Omental fat pad (tissue), 4 donors: Measurements from ENCODE around the gene TP63. TPM values are rescaled to one million over a fixed set of nuclear protein-coding genes. Genes with fewer than 3 reads are reported as not detected.

Source experiments
- ATAC-seq: fragments of 150-250 bp; one replicate; pipeline ENCODE4 v1.9.1; 2016; ENCODE audit warnings: mild to moderate bottlenecking, moderate library complexity; ENCODE audit not compliant: low FRiP score
- DNase-seq: peaks from one replicate; pipeline ENCODE4 v3.0.0-alpha.2; 2019; ENCODE audit warnings: low spot score
- total RNA-seq, 4 donors: library from RNA; depleted of rRNA; stranded (reverse); fragments of >200 nt; gene quantifications; one replicate each; pipeline ENCODE4 v1.1.0, GENCODE V29; 2016
- TF ChIP-seq, protein P1 (sequence below), 3 donors: fragments of 450-650 bp; IDR thresholded peaks; one replicate each; pipeline ENCODE4 v1.5.1; 2016 to 2017; ENCODE audit warnings: antibody characterized with exemption in 3 of 3, mild to moderate bottlenecking in 3 of 3, moderate library complexity in 2 of 3

Gene TP63
- total RNA-seq, 4 donors from 2014 or later, result 0.19 to 0.24 TPM; not detected in 2

DNA sequence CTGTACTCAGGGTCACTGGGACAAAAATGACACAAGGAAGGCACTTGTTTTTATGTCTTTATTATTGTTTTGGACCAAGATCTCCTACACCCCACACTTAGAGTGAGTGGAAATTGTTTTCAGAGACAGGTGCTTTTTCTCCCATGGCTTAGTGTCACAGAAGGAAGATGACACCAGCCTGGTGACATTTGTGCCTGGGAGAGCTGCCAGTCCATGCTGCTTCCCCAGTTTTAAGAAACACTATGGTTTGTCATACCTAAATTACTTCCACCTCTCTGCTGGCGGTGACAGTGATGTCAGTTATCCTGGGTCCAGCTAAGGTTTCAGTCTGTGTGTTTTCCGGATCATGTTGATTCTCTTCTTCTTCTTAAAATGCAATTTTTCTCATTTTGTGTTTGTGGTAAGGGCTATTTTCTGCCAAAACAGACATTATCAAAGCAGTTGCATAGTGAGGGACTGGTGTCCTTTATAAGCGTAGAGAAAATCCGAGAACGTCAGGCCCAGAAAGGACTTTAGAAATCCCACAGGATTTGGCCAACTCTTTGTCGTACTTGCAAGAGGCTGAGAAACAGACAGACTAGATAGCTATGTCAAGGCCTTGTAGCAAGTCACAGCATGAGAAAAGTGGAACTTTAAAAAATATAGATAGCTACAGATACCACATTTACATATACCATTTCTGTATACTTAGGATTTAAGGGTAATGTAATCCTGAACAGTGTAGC lies 149.5 kb downstream of the TP63 start:
- no peak for ATAC-seq
- no peak for DNase-seq
- TF ChIP-seq, protein P1, sequence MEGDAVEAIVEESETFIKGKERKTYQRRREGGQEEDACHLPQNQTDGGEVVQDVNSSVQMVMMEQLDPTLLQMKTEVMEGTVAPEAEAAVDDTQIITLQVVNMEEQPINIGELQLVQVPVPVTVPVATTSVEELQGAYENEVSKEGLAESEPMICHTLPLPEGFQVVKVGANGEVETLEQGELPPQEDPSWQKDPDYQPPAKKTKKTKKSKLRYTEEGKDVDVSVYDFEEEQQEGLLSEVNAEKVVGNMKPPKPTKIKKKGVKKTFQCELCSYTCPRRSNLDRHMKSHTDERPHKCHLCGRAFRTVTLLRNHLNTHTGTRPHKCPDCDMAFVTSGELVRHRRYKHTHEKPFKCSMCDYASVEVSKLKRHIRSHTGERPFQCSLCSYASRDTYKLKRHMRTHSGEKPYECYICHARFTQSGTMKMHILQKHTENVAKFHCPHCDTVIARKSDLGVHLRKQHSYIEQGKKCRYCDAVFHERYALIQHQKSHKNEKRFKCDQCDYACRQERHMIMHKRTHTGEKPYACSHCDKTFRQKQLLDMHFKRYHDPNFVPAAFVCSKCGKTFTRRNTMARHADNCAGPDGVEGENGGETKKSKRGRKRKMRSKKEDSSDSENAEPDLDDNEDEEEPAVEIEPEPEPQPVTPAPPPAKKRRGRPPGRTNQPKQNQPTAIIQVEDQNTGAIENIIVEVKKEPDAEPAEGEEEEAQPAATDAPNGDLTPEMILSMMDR (IDR thresholded peaks at IDR 0.05), result no peak

DNA sequence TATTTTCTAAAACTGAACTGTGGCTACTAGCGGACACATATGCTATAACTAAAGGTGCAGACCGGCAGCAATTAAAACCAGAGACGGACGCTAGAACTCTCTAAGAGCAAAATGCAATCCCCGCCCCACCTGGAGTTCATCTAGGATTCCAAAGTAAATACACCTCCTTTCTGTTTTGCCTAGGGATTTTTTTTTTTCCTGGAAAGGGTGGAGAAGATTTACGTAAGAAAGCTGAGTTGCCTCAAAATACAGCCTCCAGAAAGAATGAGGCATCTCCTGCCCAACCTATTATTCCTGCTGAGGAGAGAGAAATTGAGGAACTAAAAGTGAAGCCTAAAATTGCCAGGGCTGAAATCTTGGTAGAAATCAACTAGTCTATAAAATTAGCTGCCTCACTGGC lies 150.2 kb downstream of the TP63 start:
- DNase-seq (no peak), ATAC-seq (no peak)
- TF ChIP-seq, protein P1 (IDR thresholded peaks at IDR 0.05), result no peak

DNA sequence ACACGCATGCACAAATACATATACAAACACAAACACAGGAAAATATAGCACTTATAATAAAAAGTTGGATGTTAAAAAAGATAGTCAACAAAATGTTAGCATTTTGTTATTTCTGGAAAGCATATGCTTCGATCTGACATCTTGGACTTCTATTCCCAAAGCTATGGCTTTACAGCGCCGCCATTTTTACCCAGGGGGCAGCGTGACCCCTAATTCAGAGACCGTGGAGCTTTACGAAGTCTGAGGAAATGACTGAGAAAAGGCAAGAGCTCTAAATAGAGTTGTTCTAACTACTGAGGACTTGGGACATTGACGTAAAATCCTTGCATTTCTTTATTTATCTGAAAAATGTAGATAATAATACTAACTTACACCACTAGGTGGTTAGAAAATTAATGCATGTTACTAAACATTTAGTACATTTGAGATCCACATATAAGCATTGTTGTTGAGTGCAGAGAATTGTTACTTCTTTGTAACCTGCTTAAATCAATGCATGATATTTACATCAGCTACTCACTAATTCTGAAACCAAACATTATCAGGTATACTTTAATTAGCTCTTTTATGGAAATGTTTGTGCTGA lies 155.4 kb downstream of the TP63 start:
- DNase-seq (no peak), ATAC-seq (no peak)
- TF ChIP-seq, protein P1 (IDR thresholded peaks at IDR 0.05), result no peak

DNA sequence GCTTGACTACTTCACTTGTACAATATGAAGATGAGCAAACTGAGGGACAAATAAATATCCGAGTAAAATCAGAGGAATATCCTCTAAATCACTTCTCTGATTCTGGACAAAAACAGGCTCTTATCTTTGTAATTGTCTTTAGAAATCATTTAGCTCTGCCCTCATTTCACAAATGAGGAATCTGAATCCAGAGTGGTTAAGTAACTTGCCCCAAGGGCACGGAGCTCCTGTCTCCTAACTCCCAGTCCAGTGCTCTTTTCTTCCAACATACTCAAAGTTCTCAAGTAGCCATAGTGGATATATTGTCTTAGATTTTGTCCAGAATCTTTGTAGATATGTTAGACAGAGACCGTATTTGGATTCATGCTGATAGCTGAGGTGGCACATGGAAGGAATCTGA lies 156.0 kb downstream of the TP63 start:
- DNase-seq (no peak), ATAC-seq (no peak)
- TF ChIP-seq, protein P1 (IDR thresholded peaks at IDR 0.05), result no peak

GRCh38 chr3:189787632-189788031 lies 156.4 kb downstream of the TP63 start:
- no peak for ATAC-seq
- DNase-seq, result no peak
- TF ChIP-seq, protein P1 (IDR thresholded peaks at IDR 0.05), result no peak

DNA sequence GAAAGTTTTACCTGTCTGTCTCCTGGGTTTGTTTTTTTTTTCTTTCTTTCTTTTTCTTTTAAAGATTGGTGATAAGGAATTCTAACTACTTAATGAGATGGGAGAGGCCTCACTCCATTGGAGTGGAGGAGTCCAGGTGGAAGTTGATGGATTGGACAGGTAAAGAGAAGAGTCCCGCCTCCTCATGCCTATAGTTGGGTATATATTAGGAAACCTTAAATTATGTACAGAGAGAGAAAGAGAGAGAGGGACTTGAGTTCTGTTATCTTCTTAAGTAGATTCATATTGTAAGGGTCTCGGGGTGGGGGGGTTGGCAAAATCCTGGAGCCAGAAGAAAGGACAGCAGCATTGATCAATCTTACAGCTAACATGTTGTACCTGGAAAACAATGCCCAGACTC lies 158.2 kb downstream of the TP63 start:
- TF ChIP-seq, protein P1 (IDR thresholded peaks at IDR 0.05), result no peak
- DNase-seq, result no peak
- no peak for ATAC-seq

- DNase-seq (no peak), ATAC-seq (no peak)
- TF ChIP-seq, protein P1 (IDR thresholded peaks at IDR 0.05), result no peak
These were observed 159.5 kb downstream of the TP63 start for GRCh38 chr3:189790658-189791057.
